GM21526 (cell line): ENCODE measurements around the gene GPN2.
"Not testable (repeated sequence)": the region's sequence is repeated elsewhere in the genome, so short reads cannot be mapped to it uniquely, and the experiment has no call there.

Source experiments
- ATAC-seq: cut with Tn5 transposase; IDR thresholded peaks from one replicate; pipeline ENCODE4 v1.9.1; 2021; ENCODE audit warnings: moderate library complexity; ENCODE audit not compliant: unreplicated experiment, low FRiP score

GPN2 gene

GRCh38 chr1:26837665-26838064, 52.4 kb downstream of the GPN2 start:
- ATAC-seq: not testable (repeated sequence)

- peak; percentile 55 for ATAC-seq
Observed at GRCh38 chr1:26833432-26834405, 56.4 kb downstream of the GPN2 start.

- no peak for ATAC-seq
Observed at GRCh38 chr1:26832249-26832960, 57.7 kb downstream of the GPN2 start.

- no peak for ATAC-seq
Observed at GRCh38 chr1:26831546-26832248, 58.4 kb downstream of the GPN2 start.

DNA sequence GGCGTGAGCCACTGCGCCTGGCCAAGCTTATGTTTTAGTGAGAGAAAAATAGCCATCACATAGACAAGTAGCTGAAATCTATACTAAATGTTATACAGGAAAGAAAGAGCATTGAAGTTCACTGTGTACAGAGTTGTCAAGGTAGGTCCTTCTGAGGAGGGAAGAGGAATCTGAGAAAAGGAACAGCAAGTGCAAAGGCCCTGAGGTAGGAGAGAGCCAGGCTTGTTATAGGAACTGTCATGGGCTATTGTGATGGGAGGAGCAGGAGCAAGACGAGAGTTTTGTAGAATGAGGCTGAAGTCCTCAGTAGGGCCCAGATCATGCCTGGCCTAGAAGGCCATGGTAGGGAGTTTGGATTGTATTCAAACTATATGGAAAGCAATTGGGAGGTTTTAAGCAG, 59.0 kb downstream of the GPN2 start:
- no peak for ATAC-seq

GRCh38 chr1:26829184-26829911, 60.7 kb downstream of the GPN2 start:
- no peak for ATAC-seq

- ATAC-seq: no peak
Observed at GRCh38 chr1:26828411-26828991, 61.6 kb downstream of the GPN2 start.

DNA sequence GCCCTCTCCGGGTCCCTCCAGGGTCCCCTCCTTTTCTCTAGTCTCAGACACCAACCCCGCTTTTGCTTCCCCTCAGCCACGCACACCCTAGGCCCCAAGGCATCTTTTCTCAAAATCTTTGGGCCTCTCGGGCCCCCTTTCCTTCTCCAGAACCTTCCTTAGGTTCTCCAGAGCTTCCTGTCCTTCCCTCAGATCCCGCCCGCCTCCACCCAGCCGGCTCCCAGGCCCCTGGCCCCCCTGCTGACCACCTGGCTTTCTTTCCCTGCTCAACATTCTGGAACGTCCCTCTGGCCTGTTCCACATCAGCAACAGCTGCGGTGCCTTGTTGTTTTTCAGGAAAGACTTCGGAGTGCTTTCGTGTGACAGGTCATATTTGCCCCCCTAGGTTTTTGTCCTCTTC, 62.4 kb downstream of the GPN2 start:
- ATAC-seq: no peak

DNA sequence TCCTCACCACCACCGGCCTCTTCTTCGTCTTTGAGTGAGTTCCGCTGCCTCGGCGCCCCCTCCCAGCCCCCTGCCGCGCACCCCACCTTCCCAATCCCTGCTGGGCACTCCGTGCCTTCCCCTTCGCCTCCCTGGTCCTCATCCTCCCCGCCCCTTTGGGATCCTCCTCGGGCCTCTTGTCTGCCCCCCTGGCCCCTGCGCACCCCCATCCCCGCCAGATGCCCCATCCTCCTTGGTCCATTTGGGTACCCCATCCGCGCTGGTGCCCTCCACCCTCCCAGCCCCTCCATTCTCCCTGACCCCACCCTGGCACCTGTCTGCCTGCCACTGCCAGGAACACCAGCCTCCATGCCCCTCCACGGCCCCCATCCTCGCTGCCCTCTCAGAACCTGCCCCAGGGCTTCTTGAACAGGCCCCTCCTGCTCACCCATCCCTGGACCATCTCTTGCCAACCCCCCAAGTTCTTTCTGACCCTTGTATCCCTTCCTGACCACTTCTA, 62.9 kb downstream of the GPN2 start:
- ATAC-seq: no peak

DNA sequence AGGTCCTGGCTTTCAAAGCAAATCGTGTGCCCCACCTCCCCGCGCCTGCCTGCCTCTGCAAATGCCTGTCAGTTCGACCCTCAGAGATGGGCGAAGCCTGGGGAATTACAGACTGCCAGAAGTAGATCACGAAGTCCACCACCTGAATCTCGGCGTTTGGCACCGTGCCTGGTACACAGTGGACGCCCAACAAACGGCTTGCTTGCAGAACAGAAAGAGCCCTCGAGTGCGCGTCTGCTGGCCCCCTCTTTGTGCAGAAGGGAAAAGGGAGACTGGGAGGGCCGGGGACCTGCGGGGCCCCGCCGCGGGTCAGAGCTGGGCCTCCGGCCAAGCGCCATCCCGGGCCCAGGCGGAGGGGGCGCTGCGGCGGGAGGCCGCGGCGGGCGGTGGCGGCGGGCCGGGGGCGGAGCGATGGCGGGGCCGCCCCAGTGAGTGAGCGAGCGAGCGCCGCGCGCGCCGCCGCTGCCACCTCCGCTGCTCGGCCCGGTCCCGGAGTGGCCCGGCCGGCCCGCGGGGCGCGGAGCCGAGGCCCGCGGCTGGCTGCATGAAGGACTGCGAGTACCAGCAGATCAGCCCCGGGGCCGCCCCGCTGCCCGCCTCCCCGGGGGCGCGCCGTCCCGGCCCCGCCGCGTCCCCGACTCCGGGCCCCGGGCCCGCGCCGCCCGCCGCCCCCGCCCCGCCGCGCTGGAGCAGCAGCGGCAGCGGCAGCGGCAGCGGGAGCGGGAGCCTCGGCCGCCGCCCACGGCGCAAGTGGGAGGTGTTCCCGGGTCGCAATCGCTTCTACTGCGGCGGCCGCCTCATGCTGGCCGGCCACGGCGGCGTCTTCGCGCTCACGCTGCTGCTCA, 63.6 kb downstream of the GPN2 start, which contains the start of gene ZDHHC18:
Gene ZDHHC18 (plus strand): TSS at position 428 of the 845 bp plus-strand sequence. CDS start 117 bp downstream, at position 545.
- peak; percentile 60 for ATAC-seq
